ENCODE measurements around the gene UBASH3A.

UBASH3A gene

GRCh38 chr21:42377211-42377950 lies 26.3 kb upstream of the UBASH3A start:
- DNase-seq (ENCODE audit: low read depth): no peak
- H3K4me3 ChIP-seq (ENCODE audit: low read depth, low read length): no peak overlapping the region
- in situ Hi-C loops (cut with HindIII; ENCODE audit: low sequenced_read_pairs): no loop called here
- TF ChIP-seq CTCF (IDR thresholded peaks at IDR 0.05; ENCODE audit: low read depth, low read length, missing control alignments): no peak

- no peak for TF ChIP-seq CTCF (IDR thresholded peaks at IDR 0.05; ENCODE audit: low read depth, low read length, missing control alignments)
- no peak overlapping the region for H3K4me3 ChIP-seq (ENCODE audit: low read depth, low read length)
- no peak for DNase-seq (ENCODE audit: low read depth)
- in situ Hi-C loops (cut with HindIII; ENCODE audit: low sequenced_read_pairs): no loop called here
Observed at GRCh38 chr21:42377951-42378340, 25.8 kb upstream of the UBASH3A start.

GRCh38 chr21:42378418-42378817 lies 25.3 kb upstream of the UBASH3A start:
- in situ Hi-C loops (cut with HindIII; ENCODE audit: low sequenced_read_pairs): no loop called here
- no peak for TF ChIP-seq CTCF (IDR thresholded peaks at IDR 0.05; ENCODE audit: low read depth, low read length, missing control alignments)
- H3K4me3 ChIP-seq (ENCODE audit: low read depth, low read length): no peak overlapping the region
- no peak for DNase-seq (ENCODE audit: low read depth)

GRCh38 chr21:42379426-42380215 lies 24.1 kb upstream of the UBASH3A start:
- DNase-seq (ENCODE audit: low read depth): no peak
- H3K4me3 ChIP-seq (ENCODE audit: low read depth, low read length): no peak overlapping the region
- TF ChIP-seq CTCF (IDR thresholded peaks at IDR 0.05; ENCODE audit: low read depth, low read length, missing control alignments): no peak
- in situ Hi-C loops (cut with HindIII; ENCODE audit: low sequenced_read_pairs): no loop called here

GRCh38 chr21:42381347-42381984 lies 22.2 kb upstream of the UBASH3A start:
- H3K4me3 ChIP-seq (ENCODE audit: low read depth, low read length): no peak overlapping the region
- in situ Hi-C loops (cut with HindIII; ENCODE audit: low sequenced_read_pairs): no loop called here
- no peak for DNase-seq (ENCODE audit: low read depth)
- TF ChIP-seq CTCF (IDR thresholded peaks at IDR 0.05; ENCODE audit: low read depth, low read length, missing control alignments): peak; percentile 84

- DNase-seq (ENCODE audit: low read depth): no peak
- H3K4me3 ChIP-seq (ENCODE audit: low read depth, low read length): no peak overlapping the region
- no peak for TF ChIP-seq CTCF (IDR thresholded peaks at IDR 0.05; ENCODE audit: low read depth, low read length, missing control alignments)
- in situ Hi-C loops (cut with HindIII; ENCODE audit: low sequenced_read_pairs): no loop called here
Observed at GRCh38 chr21:42382915-42383314, 20.8 kb upstream of the UBASH3A start.
